Hepatocyte (in vitro differentiated cells): ENCODE data around the gene TCHH. TPM values are rescaled to one million over a fixed set of nuclear protein-coding genes. Genes with fewer than 3 reads are reported as not detected.

Source experiments
- DNase-seq: peaks from one replicate; pipeline ENCODE4 v3.0.0-alpha.2; 2016; ENCODE audit warnings: low spot score
- H2AFZ ChIP-seq: fragments of 200-600 bp; sonication (generic); 2 replicates; pipeline ENCODE4 v1.6.0; 2016; ENCODE audit warnings: antibody characterized with exemption, mild to moderate bottlenecking
- H3K27ac ChIP-seq: fragments of 200-600 bp; sonication (generic); 2 replicates; pipeline ENCODE4 v1.5.1; 2016; ENCODE audit warnings: mild to moderate bottlenecking
- H3K27me3 ChIP-seq: fragments of 200-600 bp; sonication (generic); 2 replicates; pipeline ENCODE4 v1.6.1; 2016
- H3K36me3 ChIP-seq: fragments of 200-600 bp; sonication (generic); replicated peaks from 2 replicates; pipeline ENCODE4 v1.5.1; 2016; ENCODE audit warnings: low read depth; ENCODE audit not compliant: insufficient read depth
- H3K4me1 ChIP-seq: fragments of 200-600 bp; sonication (generic); 2 replicates; pipeline ENCODE4 v1.5.1; 2016; ENCODE audit warnings: mild to moderate bottlenecking, moderate library complexity; ENCODE audit not compliant: insufficient read depth
- H3K4me2 ChIP-seq: fragments of 200-600 bp; sonication (generic); 2 replicates; pipeline ENCODE4 v1.6.0; 2016
- H3K4me3 ChIP-seq: fragments of 200-600 bp; sonication (generic); 2 replicates; pipeline ENCODE4 v1.5.1; 2016; ENCODE audit warnings: mild to moderate bottlenecking
- H3K79me2 ChIP-seq: fragments of 200-600 bp; sonication (generic); 2 replicates; pipeline ENCODE4 v1.6.0; 2017; ENCODE audit warnings: mild to moderate bottlenecking
- H3K9me2 ChIP-seq: fragments of 200-600 bp; sonication (generic); replicated peaks from 2 replicates; pipeline ENCODE4 v1.6.0; 2017; ENCODE audit warnings: mild to moderate bottlenecking; ENCODE audit not compliant: insufficient read depth
- H3K9me3 ChIP-seq: fragments of 200-600 bp; sonication (generic); 2 replicates; pipeline ENCODE4 v1.5.1; 2016; ENCODE audit warnings: low read depth, mild to moderate bottlenecking
- H4K20me1 ChIP-seq: fragments of 200-600 bp; sonication (generic); 2 replicates; pipeline ENCODE4 v1.6.0; 2016; ENCODE audit warnings: mild to moderate bottlenecking; ENCODE audit not compliant: insufficient read depth, poor library complexity, severe bottlenecking
- EZH2 ChIP-seq: fragments of 200-600 bp; sonication (generic); IDR thresholded peaks from 2 replicates; pipeline ENCODE4 v1.6.1; 2016; ENCODE audit warnings: antibody characterized with exemption, mild to moderate bottlenecking, borderline replicate concordance
- EZH2phosphoT487 ChIP-seq: fragments of 200-600 bp; sonication (generic); IDR thresholded peaks from one replicate; pipeline ENCODE4 v1.6.1; 2018; ENCODE audit warnings: antibody characterized with exemption, mild to moderate bottlenecking, low read depth, moderate library complexity; ENCODE audit not compliant: unreplicated experiment, severe bottlenecking
- WGBS: methylation state at CpG from one replicate; pipeline ENCODE4 v1.1.6; 2016; ENCODE audit warnings: low lambda C conversion rate; ENCODE audit errors: missing lambda C conversion rate; 5-methylcytosine and 5-hydroxymethylcytosine counted together
- polyA plus RNA-seq: library from polyadenylated mRNA; unstranded; fragments of >200 nt; fragmentation: Nextera tagmentation; extraction: Ambion mirVana; gene quantifications from 2 replicates; pipeline ENCODE4 v1.2.1, GENCODE V29; 2016
- total RNA-seq: library from RNA; depleted of rRNA; stranded (reverse); fragments of >200 nt; gene quantifications from 2 replicates; pipeline ENCODE4 v1.2.3, GENCODE V29; 2014
- TF ChIP-seq, protein P1 (sequence below): fragments of 200-600 bp; sonication (generic); IDR thresholded peaks from 2 replicates; pipeline ENCODE4 v1.5.1; 2016; ENCODE audit warnings: antibody characterized with exemption, mild to moderate bottlenecking; ENCODE audit not compliant: poor library complexity

TCHH gene
- total and polyA plus RNA-seq, 2 experiments from 2014 or later: not detected

DNA sequence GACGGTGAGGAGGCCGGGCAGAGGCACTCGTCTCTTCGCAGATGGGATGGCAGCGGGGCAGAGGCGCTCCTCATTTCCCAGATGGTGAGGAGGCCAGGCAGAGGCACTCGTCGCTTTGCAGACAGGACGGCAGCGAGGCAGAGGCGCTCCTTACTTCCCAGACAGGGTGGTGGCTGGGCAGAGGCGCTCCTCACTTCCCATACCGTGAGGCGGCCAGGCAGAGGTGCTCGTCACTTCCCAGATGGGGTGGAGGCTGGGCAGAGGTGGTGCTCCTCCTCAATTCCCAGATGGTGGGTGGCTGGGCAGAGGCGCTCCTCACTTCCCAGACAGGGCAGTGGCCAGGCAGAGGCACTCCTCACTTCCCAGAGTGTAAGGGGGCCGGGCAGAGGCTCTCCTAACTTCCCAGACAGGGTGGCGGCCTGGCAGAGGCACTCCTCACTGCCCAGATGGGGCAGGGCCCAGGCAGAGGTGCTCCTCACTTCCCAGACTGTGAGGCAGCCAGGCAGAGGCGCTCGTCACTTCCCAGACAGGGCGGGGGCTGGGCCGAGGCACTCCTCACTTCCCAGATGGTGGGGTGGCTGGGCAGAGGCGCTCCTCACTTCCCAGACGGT lies 36.3 kb downstream of the TCHH start:
- Histone ChIP-seq H3K9me2 (no peaks in the 10 kb centered on the region), H3K4me2 (no peak overlapping the region), H3K27ac (no peak overlapping the region), H3K4me3 (no peak overlapping the region), H3K9me3 (no peaks in the 10 kb centered on the region), H3K27me3 (no peaks in the 10 kb centered on the region), H3K79me2 (no peaks in the 10 kb centered on the region), H3K4me1 (no peaks in the 10 kb centered on the region), H2AFZ (no peak overlapping the region), H4K20me1 (no peaks in the 10 kb centered on the region), H3K36me3 (no peaks in the 10 kb centered on the region)
- WGBS: 82% methylated on average over 21 of the region's 24 CpGs
- DNase-seq: no peak
- TF ChIP-seq, protein P1, sequence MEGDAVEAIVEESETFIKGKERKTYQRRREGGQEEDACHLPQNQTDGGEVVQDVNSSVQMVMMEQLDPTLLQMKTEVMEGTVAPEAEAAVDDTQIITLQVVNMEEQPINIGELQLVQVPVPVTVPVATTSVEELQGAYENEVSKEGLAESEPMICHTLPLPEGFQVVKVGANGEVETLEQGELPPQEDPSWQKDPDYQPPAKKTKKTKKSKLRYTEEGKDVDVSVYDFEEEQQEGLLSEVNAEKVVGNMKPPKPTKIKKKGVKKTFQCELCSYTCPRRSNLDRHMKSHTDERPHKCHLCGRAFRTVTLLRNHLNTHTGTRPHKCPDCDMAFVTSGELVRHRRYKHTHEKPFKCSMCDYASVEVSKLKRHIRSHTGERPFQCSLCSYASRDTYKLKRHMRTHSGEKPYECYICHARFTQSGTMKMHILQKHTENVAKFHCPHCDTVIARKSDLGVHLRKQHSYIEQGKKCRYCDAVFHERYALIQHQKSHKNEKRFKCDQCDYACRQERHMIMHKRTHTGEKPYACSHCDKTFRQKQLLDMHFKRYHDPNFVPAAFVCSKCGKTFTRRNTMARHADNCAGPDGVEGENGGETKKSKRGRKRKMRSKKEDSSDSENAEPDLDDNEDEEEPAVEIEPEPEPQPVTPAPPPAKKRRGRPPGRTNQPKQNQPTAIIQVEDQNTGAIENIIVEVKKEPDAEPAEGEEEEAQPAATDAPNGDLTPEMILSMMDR: no peak
- no peak for TF ChIP-seq EZH2phosphoT487
- no peak for TF ChIP-seq EZH2

GRCh38 chr1:152072311-152072710 lies 42.9 kb downstream of the TCHH start:
- no peaks in the 10 kb centered on the region for H3K36me3 ChIP-seq
- DNase-seq: no peak
- no peak overlapping the region for H3K4me3 ChIP-seq
- H3K4me1 ChIP-seq: no peaks in the 10 kb centered on the region
- 63% methylated on average over 3 of the region's 3 CpGs for WGBS
- no peaks in the 10 kb centered on the region for H3K9me3 ChIP-seq
- H3K27ac ChIP-seq: no peak overlapping the region
- H3K9me2 ChIP-seq: no peaks in the 10 kb centered on the region
- no peak overlapping the region for H2AFZ ChIP-seq
- no peak overlapping the region for H3K4me2 ChIP-seq
- TF ChIP-seq, protein P1: no peak
- TF ChIP-seq EZH2 (no peak), EZH2phosphoT487 (no peak)
- no peaks in the 10 kb centered on the region for H3K27me3 ChIP-seq
- H4K20me1 ChIP-seq: no peaks in the 10 kb centered on the region
- no peaks in the 10 kb centered on the region for H3K79me2 ChIP-seq

- no peaks in the 10 kb centered on the region for H4K20me1 ChIP-seq
- no peak overlapping the region for H3K4me2 ChIP-seq
- peak; percentile 10 for DNase-seq
- no peaks in the 10 kb centered on the region for H3K79me2 ChIP-seq
- H3K4me1 ChIP-seq: no peaks in the 10 kb centered on the region
- H3K36me3 ChIP-seq: no peaks in the 10 kb centered on the region
- no peak overlapping the region for H2AFZ ChIP-seq
- H3K27me3 ChIP-seq: no peaks in the 10 kb centered on the region
- TF ChIP-seq EZH2 (no peak), EZH2phosphoT487 (no peak)
- TF ChIP-seq, protein P1: no peak
- H3K9me3 ChIP-seq: no peaks in the 10 kb centered on the region
- H3K9me2 ChIP-seq: no peaks in the 10 kb centered on the region
- no peak overlapping the region for H3K4me3 ChIP-seq
- 71% methylated on average over 3 of the region's 3 CpGs for WGBS
- no peak overlapping the region for H3K27ac ChIP-seq
These were observed 44.1 kb downstream of the TCHH start for GRCh38 chr1:152071123-152071522.
